ENCODE measurements around the gene RNF31.
"Not testable (repeated sequence)": the region's sequence is repeated elsewhere in the genome, so short reads cannot be mapped to it uniquely, and the experiment has no call there.

RNF31 gene

GRCh38 chr14:24184104-24184970, 37.0 kb downstream of the RNF31 start:
- DNase-seq = no peak

GRCh38 chr14:24185026-24185425, 37.7 kb downstream of the RNF31 start:
- no peak for DNase-seq

GRCh38 chr14:24185741-24186140, 38.4 kb downstream of the RNF31 start:
- no peak for DNase-seq

- no peak for DNase-seq
These were observed 39.7 kb downstream of the RNF31 start for GRCh38 chr14:24186831-24187538.

- DNase-seq = no peak
These were observed 40.2 kb downstream of the RNF31 start for GRCh38 chr14:24187539-24187915.

GRCh38 chr14:24188251-24189058, 41.2 kb downstream of the RNF31 start, which contains the start of gene IPO4:
Gene IPO4 (minus strand): TSS chr14:24188816. CDS start chr14:24188787, 29 bp downstream.
- peak; percentile 89 for DNase-seq

GRCh38 chr14:24189059-24189375, 41.7 kb downstream of the RNF31 start:
- DNase-seq = no peak

GRCh38 chr14:24189460-24189859, 42.2 kb downstream of the RNF31 start:
- DNase-seq = no peak

- no peak for DNase-seq
These were observed 43.1 kb downstream of the RNF31 start for GRCh38 chr14:24190416-24190815.

- no peak for DNase-seq
These were observed 45.6 kb downstream of the RNF31 start for GRCh38 chr14:24192933-24193332.

- no peak for DNase-seq
These were observed 47.0 kb downstream of the RNF31 start for GRCh38 chr14:24194186-24194872.

GRCh38 chr14:24194873-24195185, 47.5 kb downstream of the RNF31 start:
- DNase-seq = no peak

- DNase-seq = peak; percentile 86
These were observed 48.1 kb downstream of the RNF31 start, which contains the start of gene TM9SF1 for GRCh38 chr14:24195186-24196070. Gene TM9SF1 (minus strand): TSS chr14:24195441. CDS start chr14:24195019, 422 bp downstream.

GRCh38 chr14:24196071-24197055, 49.1 kb downstream of the RNF31 start:
- no peak for DNase-seq

- DNase-seq = no peak
These were observed 49.8 kb downstream of the RNF31 start for GRCh38 chr14:24197056-24197450.

GRCh38 chr14:24198814-24199524, 51.7 kb downstream of the RNF31 start:
- DNase-seq = no peak

- not testable (repeated sequence) for DNase-seq
These were observed 55.2 kb downstream of the RNF31 start for GRCh38 chr14:24202538-24202937.

GRCh38 chr14:24203249-24203886, 56.1 kb downstream of the RNF31 start:
- DNase-seq = not testable (repeated sequence)
